H9 (cell line): ENCODE results near the gene SLC22A17. TPM values are rescaled to one million over a fixed set of nuclear protein-coding genes. Genes with fewer than 3 reads are reported as not detected.

Source experiments
- DNase-seq: peaks from one replicate; pipeline ENCODE4 v3.0.0-alpha.2; 2017
- H2AFZ ChIP-seq: one replicate; pipeline ENCODE4 v1.6.1; 2013; ENCODE audit warnings: mild to moderate bottlenecking, low read length, control low read depth, moderate library complexity
- H2AK5ac ChIP-seq: 2 replicates; pipeline ENCODE4 v1.6.1; 2013; ENCODE audit warnings: low read length, control low read depth, mixed read lengths; ENCODE audit not compliant: insufficient read length
- H2BK120ac ChIP-seq: one replicate; pipeline ENCODE4 v1.6.1; 2013; ENCODE audit warnings: low read depth, mild to moderate bottlenecking, low read length, control low read depth, inconsistent platforms; ENCODE audit not compliant: poor library complexity, severe bottlenecking
- H2BK12ac ChIP-seq: 2 replicates; pipeline ENCODE4 v1.6.1; 2013; ENCODE audit warnings: low read length, control low read depth, mixed read lengths, low read depth; ENCODE audit not compliant: insufficient read length
- H2BK15ac ChIP-seq: 2 replicates; pipeline ENCODE4 v1.6.1; 2013; ENCODE audit warnings: low read depth, low read length, control low read depth
- H2BK20ac ChIP-seq: one replicate; pipeline ENCODE4 v1.6.1; 2013; ENCODE audit warnings: low read depth, mild to moderate bottlenecking, low read length, control low read depth, inconsistent platforms; ENCODE audit not compliant: poor library complexity, severe bottlenecking
- H2BK5ac ChIP-seq: 2 replicates; pipeline ENCODE4 v1.6.1; 2013; ENCODE audit warnings: low read length, control low read depth, mixed read lengths; ENCODE audit not compliant: insufficient read length
- H3K14ac ChIP-seq: 2 replicates; pipeline ENCODE4 v1.6.1; 2013; ENCODE audit warnings: low read length, control low read depth; ENCODE audit not compliant: insufficient read depth
- H3K18ac ChIP-seq: 2 replicates; pipeline ENCODE4 v1.6.1; 2013; ENCODE audit warnings: low read depth, mild to moderate bottlenecking, mixed read lengths, low read length, control low read depth; ENCODE audit not compliant: insufficient read length
- H3K23ac ChIP-seq: 2 replicates; pipeline ENCODE4 v1.6.1; 2013; ENCODE audit warnings: low read length, control low read depth, mixed read lengths, low read depth; ENCODE audit not compliant: insufficient read length
- H3K23me2 ChIP-seq: 2 replicates; pipeline ENCODE4 v1.6.1; 2013; ENCODE audit warnings: low read depth, mild to moderate bottlenecking, mixed read lengths, low read length, control low read depth; ENCODE audit not compliant: insufficient read length, poor library complexity, severe bottlenecking
- H3K27ac ChIP-seq: 2 replicates; pipeline ENCODE4 v1.5.1; 2013; ENCODE audit warnings: low read length, control low read depth, mixed read lengths, low read depth; ENCODE audit not compliant: insufficient read length
- H3K27me3 ChIP-seq: 2 replicates; pipeline ENCODE4 v1.6.1; 2013; ENCODE audit warnings: low read length, control low read depth, inconsistent platforms; ENCODE audit not compliant: insufficient read depth
- H3K4ac ChIP-seq: 2 replicates; pipeline ENCODE4 v1.6.1; 2013; ENCODE audit warnings: low read depth, mild to moderate bottlenecking, control low read depth, inconsistent platforms, low read length, moderate library complexity
- H3K4me1 ChIP-seq: 2 replicates; pipeline ENCODE4 v1.6.1; 2013; ENCODE audit warnings: low read length, control low read depth, inconsistent platforms; ENCODE audit not compliant: insufficient read depth
- H3K4me2 ChIP-seq: 2 replicates; pipeline ENCODE4 v1.6.1; 2013; ENCODE audit warnings: low read length, control low read depth, mixed read lengths; ENCODE audit not compliant: insufficient read length, insufficient read depth
- H3K56ac ChIP-seq: 2 replicates; pipeline ENCODE4 v1.6.1; 2013; ENCODE audit warnings: low read depth, mild to moderate bottlenecking, mixed read lengths, low read length, control low read depth; ENCODE audit not compliant: insufficient read length
- H3K79me1 ChIP-seq: 2 replicates; pipeline ENCODE4 v1.6.1; 2013; ENCODE audit warnings: low read depth, mild to moderate bottlenecking, moderate library complexity, low read length, control low read depth, inconsistent platforms; ENCODE audit not compliant: insufficient read depth, poor library complexity, severe bottlenecking
- H3K79me2 ChIP-seq: 2 replicates; pipeline ENCODE4 v1.6.1; 2013; ENCODE audit warnings: low read length, control low read depth, inconsistent platforms; ENCODE audit not compliant: insufficient read depth
- H3K9ac ChIP-seq: 2 replicates; pipeline ENCODE4 v1.6.1; 2013; ENCODE audit warnings: low read length, control low read depth, mixed read lengths; ENCODE audit not compliant: insufficient read length; ENCODE audit errors: extremely low read depth
- H3K9me3 ChIP-seq: one replicate; pipeline ENCODE4 v1.6.1; 2013; ENCODE audit warnings: low read depth, low read length, inconsistent platforms; ENCODE audit not compliant: control insufficient read depth
- H3T11ph ChIP-seq: one replicate; pipeline ENCODE4 v1.6.1; 2013; ENCODE audit warnings: mild to moderate bottlenecking, low read length, control low read depth, inconsistent platforms
- H4K20me1 ChIP-seq: one replicate; pipeline ENCODE4 v1.6.1; 2013; ENCODE audit not compliant: control insufficient read depth, insufficient read length, insufficient read depth
- H4K5ac ChIP-seq: 2 replicates; pipeline ENCODE4 v1.6.1; 2013; ENCODE audit warnings: low read depth, mild to moderate bottlenecking, mixed read lengths, low read length, control low read depth; ENCODE audit not compliant: insufficient read length
- H4K8ac ChIP-seq: replicated peaks from 2 replicates; pipeline ENCODE4 v1.6.1; 2013; ENCODE audit warnings: low read length, control low read depth, mixed read lengths, low read depth; ENCODE audit not compliant: insufficient read length
- H4K91ac ChIP-seq: 2 replicates; pipeline ENCODE4 v1.6.1; 2013; ENCODE audit warnings: low read depth, mild to moderate bottlenecking, moderate library complexity, mixed read lengths, low read length, control low read depth; ENCODE audit not compliant: insufficient read length
- H3K27ac Mint-ChIP-seq, 3 experiments: 2 replicates in 2 of 3; 3 replicates in 1 of 3; pipeline ENCODE4 v1.8.0; 2020 to 2021; ENCODE audit warnings: mixed read lengths in 3 of 3, mild to moderate bottlenecking in 1 of 3, moderate library complexity in 1 of 3
- H3K27me3 Mint-ChIP-seq: 2 replicates; pipeline ENCODE4 v1.8.0; 2021; ENCODE audit warnings: low read depth, mild to moderate bottlenecking, moderate library complexity, mixed read lengths
- H3K36me3 Mint-ChIP-seq, 3 experiments: 2 replicates in 2 of 3; 3 replicates in 1 of 3; pipeline ENCODE4 v1.8.0; 2020 to 2021; ENCODE audit warnings: low read depth in 3 of 3, mixed read lengths in 3 of 3; ENCODE audit not compliant: insufficient read depth in 1 of 3
- H3K4me1 Mint-ChIP-seq, 2 experiments: 2 replicates each; pipeline ENCODE4 v1.8.0; 2020; ENCODE audit warnings: mixed read lengths in 2 of 2
- H3K4me3 Mint-ChIP-seq, 2 experiments: 2 replicates in 1 of 2; 3 replicates in 1 of 2; pipeline ENCODE4 v1.8.0; 2020 to 2021; ENCODE audit warnings: mild to moderate bottlenecking in 2 of 2, mixed read lengths in 2 of 2, moderate library complexity in 1 of 2
- H3K9me3 Mint-ChIP-seq, 2 experiments: 2 replicates in 1 of 2; 3 replicates in 1 of 2; pipeline ENCODE4 v1.8.0; 2020; ENCODE audit warnings: mild to moderate bottlenecking in 2 of 2, mixed read lengths in 2 of 2, moderate library complexity in 1 of 2
- CTCF ChIP-seq: fragments of 200-600 bp; sonication (generic); conservative IDR thresholded peaks from 3 replicates; pipeline ENCODE4 v1.8.0; 2021; ENCODE audit warnings: antibody characterized with exemption, mild to moderate bottlenecking
- WGBS: extraction: QIAGEN DNeasy Blood & Tissue Kit; methylation state at CpG from one replicate; pipeline ENCODE4 v1.1.7; 2013; ENCODE audit warnings: missing lambda C conversion rate, low lambda C conversion rate, mixed read lengths; ENCODE audit not compliant: insufficient read length; ENCODE audit errors: extremely low coverage; 5-methylcytosine and 5-hydroxymethylcytosine counted together
- total RNA-seq: library from RNA; stranded (reverse); gene quantifications from 2 replicates; pipeline ENCODE4 v1.2.1, GENCODE V29; 2021

The SLC22A17 gene
- total RNA-seq, 1 experiment from 2014 or later, result 33.0 TPM

- H2AFZ ChIP-seq, result no peak overlapping the region
These were observed 46.9 kb upstream of the SLC22A17 start for GRCh38 chr14:23399591-23399990.

More at GRCh38 chr14:23399591-23399990, 46.9 kb upstream of the SLC22A17 start:
- Histone ChIP-seq H4K5ac (no peak overlapping the region), H4K20me1 (no peaks in the 10 kb centered on the region), H3K79me1 (no peaks in the 10 kb centered on the region), H4K8ac (no peak overlapping the region), H3K23ac (no peak overlapping the region), H4K91ac (no peak overlapping the region), H3K14ac (no peak overlapping the region), H2BK12ac (no peak overlapping the region), H3K27ac (no peak overlapping the region), H3K9ac (no peak overlapping the region), H3K4ac (no peak overlapping the region), H2BK120ac (no peak overlapping the region), H2BK20ac (no peak overlapping the region), H3K23me2 (no peaks in the 10 kb centered on the region), H3K56ac (no peak overlapping the region), H3K79me2 (no peaks in the 10 kb centered on the region), H3T11ph (no peak overlapping the region), H3K27me3 (no peaks in the 10 kb centered on the region), H3K9me3 (no peaks in the 10 kb centered on the region), H2AK5ac (no peak overlapping the region), H2BK5ac (no peak overlapping the region), H2BK15ac (no peak overlapping the region), H3K18ac (no peak overlapping the region), H3K4me1 (no peaks in the 10 kb centered on the region), H3K4me2 (no peak overlapping the region)
- Mint-ChIP-seq H3K9me3 (no peaks in the 10 kb centered on the region; a peak in 1 of 5 replicates), H3K27me3 (peaks cover 42% of the 10 kb centered on the region), H3K4me3 (no peak overlapping the region), H3K36me3 (no peaks in the 10 kb centered on the region), H3K4me1 (peaks cover 2 to 8% of the 10 kb centered on the region in 2 experiments; a peak in 3 of 4 replicates), H3K27ac (peak overlapping the region in 1 of 3 experiments; percentile 44; a peak in 1 of 7 replicates)
- no peak for TF ChIP-seq CTCF
- no CpG with 5 or more reads among the region's 6 CpGs for WGBS
- no peak for DNase-seq
